HepG2 (cell line): Measurements from ENCODE around the gene CAMKMT. TPM values are rescaled to one million over a fixed set of nuclear protein-coding genes. Genes with fewer than 3 reads are reported as not detected.

Experiments used
- ATAC-seq: fragments of 200-7000 bp; cut with Tn5 transposase; 3 replicates; pipeline ENCODE4 v1.9.1; 2020; ENCODE audit warnings: mild to moderate bottlenecking, moderate library complexity
- BruUV-seq: library from RNA; stranded (reverse); fragments of 400-500 nt; replicated peaks from 2 replicates; lab custom pipeline; 2021; lab: Mats Ljungman, UMichigan
- CTCF ChIA-PET: fragments of 300-600 bp; formaldehyde crosslinking; extraction: SDS; loops from one replicate; lab custom pipeline; 2021; ENCODE audit warnings: low total read pairs, inconsistent platforms, low intra/inter-chr PET ratio; lab: Yijun Ruan, JAX
- POLR2A ChIA-PET: fragments of 350-600 bp; sonication (Branson Sonifier 250); formaldehyde crosslinking; loops from one replicate; lab custom pipeline; 2020; ENCODE audit warnings: antibody characterized with exemption, inconsistent platforms; lab: Yijun Ruan, JAX
- DNase-seq: peaks from one replicate; pipeline ENCODE4 v3.0.0-alpha.2; 2015; ENCODE audit warnings: low spot score
- FAIRE-seq: peaks from 3 replicates; lab custom pipeline; 2011; peaks lifted over from hg19 to GRCh38; lab: Jason Lieb, UNC
- H2AFZ ChIP-seq: one replicate; pipeline ENCODE4 v1.6.1; 2011; ENCODE audit warnings: low read length, inconsistent platforms
- H3K27ac ChIP-seq: fragments of 300-600 bp; 3 replicates; pipeline ENCODE4 v1.8.0; 2011; ENCODE audit warnings: mixed run types, mild to moderate bottlenecking, mixed read lengths, low read length, inconsistent platforms; ENCODE audit not compliant: insufficient read depth; ENCODE audit errors: extremely low read length
- H3K27me3 ChIP-seq, 2 experiments: fragments of 200-600 bp in 1 of 2; 2 replicates in 1 of 2; 3 replicates in 1 of 2; pipeline versions ENCODE4 v1.6.0 to v1.8.0; 2011; ENCODE audit warnings: low read length in 2 of 2, mild to moderate bottlenecking in 2 of 2, moderate library complexity in 2 of 2, inconsistent platforms in 1 of 2; ENCODE audit not compliant: insufficient read depth in 2 of 2, control insufficient read depth in 1 of 2
- H3K36me3 ChIP-seq, 2 experiments: fragments of 200-600 bp in 1 of 2; replicated peaks in 1 of 2; 2 replicates in 1 of 2; 3 replicates in 1 of 2; pipeline versions ENCODE4 v1.5.1 to v1.8.0; 2011; ENCODE audit warnings: low read length in 2 of 2, inconsistent platforms in 1 of 2; ENCODE audit not compliant: insufficient read depth in 2 of 2, control insufficient read depth in 1 of 2
- H3K4me1 ChIP-seq: 2 replicates; pipeline ENCODE4 v1.5.1; 2012; ENCODE audit warnings: low read length, inconsistent platforms; ENCODE audit not compliant: insufficient read depth
- H3K4me2 ChIP-seq: 2 replicates; pipeline ENCODE4 v1.6.0; 2011; ENCODE audit warnings: low read depth, low read length, inconsistent platforms
- H3K4me3 ChIP-seq, 3 experiments: fragments of 200-600 bp in 1 of 3; sonication (generic), shearing (Covaris generic) in 1 of 3; replicated peaks in 1 of 3; 2 replicates each; pipeline ENCODE4 v1.5.1; 2011 to 2016; ENCODE audit warnings: low read length in 3 of 3, inconsistent platforms in 2 of 3, low read depth in 2 of 3, mild to moderate bottlenecking in 2 of 3, control low read depth in 1 of 3, mixed read lengths in 1 of 3; ENCODE audit not compliant: insufficient read depth in 1 of 3
- H3K79me2 ChIP-seq: one replicate; pipeline ENCODE4 v1.6.1; 2011; ENCODE audit warnings: low read length, inconsistent platforms; ENCODE audit not compliant: insufficient read depth
- H3K9ac ChIP-seq: 2 replicates; pipeline ENCODE4 v1.6.0; 2011; ENCODE audit warnings: mild to moderate bottlenecking, low read depth, low read length, inconsistent platforms; ENCODE audit not compliant: insufficient read depth
- H3K9me3 ChIP-seq: 2 replicates; pipeline ENCODE4 v1.5.1; 2012; ENCODE audit warnings: mild to moderate bottlenecking, low read length
- H4K20me1 ChIP-seq: 2 replicates; pipeline ENCODE4 v1.6.0; 2011; ENCODE audit warnings: inconsistent platforms, mild to moderate bottlenecking, low read length, moderate library complexity; ENCODE audit not compliant: insufficient read depth
- AGO2 ChIP-seq: fragments of 200-400 bp; formaldehyde crosslinking; optimal IDR thresholded peaks from 2 replicates; pipeline ENCODE3; 2017; ENCODE audit warnings: mild to moderate bottlenecking, low read depth, low read length, moderate library complexity
- CHD4 ChIP-seq: fragments of 200-600 bp; sonication (generic); IDR thresholded peaks from 2 replicates; pipeline ENCODE4 v1.7.0; 2017; ENCODE audit warnings: mild to moderate bottlenecking, low read length, borderline replicate concordance
- KDM6A ChIP-seq: IDR thresholded peaks from 2 replicates; pipeline ENCODE4 v1.6.1; 2016; ENCODE audit warnings: low read depth
- TFE3 ChIP-seq: IDR thresholded peaks from 2 replicates; pipeline ENCODE4 v1.6.1; 2016
- THAP11 ChIP-seq: IDR thresholded peaks from 2 replicates; pipeline ENCODE4 v1.6.1; 2016; ENCODE audit warnings: missing biosample characterization, missing genetic modification reagents
- ZNF772 ChIP-seq: sonication (generic); formaldehyde crosslinking; IDR thresholded peaks from 2 replicates; pipeline ENCODE4 v1.5.0; 2020; ENCODE audit warnings: mild to moderate bottlenecking, missing genetic modification reagents
- ZNF83 ChIP-seq: sonication (generic); formaldehyde crosslinking; IDR thresholded peaks from 2 replicates; pipeline ENCODE4 v1.4.0; 2020; ENCODE audit warnings: missing genetic modification reagents, mild to moderate bottlenecking, borderline replicate concordance
- WGBS: methylation state at CpG from one replicate; pipeline ENCODE4 v1.1.6; 2017; ENCODE audit warnings: low lambda C conversion rate; 5-methylcytosine and 5-hydroxymethylcytosine counted together
- in situ Hi-C: cut with HindIII; loops from 2 replicates; pipeline ENCODE4 v1.10.0; 2017; ENCODE audit warnings: low pct_unique_long_range_greater_than_20kb; ENCODE audit not compliant: extremely low pct_ligation_motif_present
- intact Hi-C: fragments of 100-400 bp; cut with micrococcal nuclease; formaldehyde crosslinking; loops from one replicate; pipeline ENCODE4 v1.10.0; 2022; ENCODE audit not compliant: unreplicated experiment
- polyA plus RNA-seq, 8 experiments: library from polyadenylated mRNA; depleted of rRNA in 3 of 8; stranded (reverse) in 7 of 8; unstranded in 1 of 8; fragments of >200 nt; fragmentation: Illumina TruSeq in 4 of 8; extraction: Trizol in 4 of 8; gene quantifications; 2 replicates each; pipeline versions ENCODE4 v1.2.1 to v1.2.3, GENCODE V29; 2011 to 2016; ENCODE audit warnings: low read depth in 4 of 8, missing spikeins in 1 of 8, mixed read lengths in 1 of 8; ENCODE audit not compliant: insufficient read depth in 1 of 8
- total RNA-seq, 5 experiments: library from RNA; depleted of rRNA; stranded (reverse); fragments of >200 nt; fragmentation: Illumina TruSeq; extraction: Trizol; gene quantifications; 2 replicates each; pipeline ENCODE4 v1.2.3, GENCODE V29; 2016; ENCODE audit warnings: low read depth in 1 of 5
- TF ChIP-seq, protein P1 (sequence below): sonication (generic); formaldehyde crosslinking; conservative IDR thresholded peaks from 2 replicates; pipeline ENCODE4 v1.8.0; 2022; ENCODE audit warnings: low read depth, missing genetic modification reagents

The CAMKMT gene
- total and polyA plus RNA-seq, 2 of the 13 experiments (the other 11 are each of a cell fraction or from before 2014, with no cell fraction given) = 6.9 to 20.8 TPM

GRCh38 chr2:44686561-44686960 is 324.8 kb downstream of the CAMKMT start:
- no peak for DNase-seq

More at GRCh38 chr2:44686561-44686960, 324.8 kb downstream of the CAMKMT start:
- WGBS = 65% methylated on average over 2 of the region's 2 CpGs
- CTCF ChIA-PET = no interaction called here
- Histone ChIP-seq H3K36me3 (no peaks in the 10 kb centered on the region), H3K27me3 (no peaks in the 10 kb centered on the region), H3K9ac (no peak overlapping the region), H3K9me3 (no peaks in the 10 kb centered on the region), H3K4me3 (no peak overlapping the region), H3K4me2 (no peak overlapping the region), H3K79me2 (no peaks in the 10 kb centered on the region), H2AFZ (no peak overlapping the region), H3K27ac (no peak overlapping the region), H3K4me1 (no peaks in the 10 kb centered on the region), H4K20me1 (no peaks in the 10 kb centered on the region)
- in situ Hi-C loops (no loop called here), intact Hi-C loops (no loop called here)
- POLR2A ChIA-PET = no interaction called here
- TF ChIP-seq ZNF772 (CRISPR knock-in tag) = no peak
- TF ChIP-seq, protein P1, sequence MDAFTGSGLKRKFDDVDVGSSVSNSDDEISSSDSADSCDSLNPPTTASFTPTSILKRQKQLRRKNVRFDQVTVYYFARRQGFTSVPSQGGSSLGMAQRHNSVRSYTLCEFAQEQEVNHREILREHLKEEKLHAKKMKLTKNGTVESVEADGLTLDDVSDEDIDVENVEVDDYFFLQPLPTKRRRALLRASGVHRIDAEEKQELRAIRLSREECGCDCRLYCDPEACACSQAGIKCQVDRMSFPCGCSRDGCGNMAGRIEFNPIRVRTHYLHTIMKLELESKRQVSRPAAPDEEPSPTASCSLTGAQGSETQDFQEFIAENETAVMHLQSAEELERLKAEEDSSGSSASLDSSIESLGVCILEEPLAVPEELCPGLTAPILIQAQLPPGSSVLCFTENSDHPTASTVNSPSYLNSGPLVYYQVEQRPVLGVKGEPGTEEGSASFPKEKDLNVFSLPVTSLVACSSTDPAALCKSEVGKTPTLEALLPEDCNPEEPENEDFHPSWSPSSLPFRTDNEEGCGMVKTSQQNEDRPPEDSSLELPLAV (CRISPR knock-in tag) = no peak
- no peak for TF ChIP-seq AGO2
- no peak for TF ChIP-seq KDM6A (CRISPR knock-in tag)
- TF ChIP-seq THAP11 (CRISPR knock-in tag) = no peak
- no peak for TF ChIP-seq CHD4
- no peak for TF ChIP-seq ZNF83 (CRISPR knock-in tag)
- TF ChIP-seq TFE3 = no peak
- no peak for ATAC-seq
- no peak for FAIRE-seq
- no TSS peak for BruUV-seq
